GM23338 (cell line): ENCODE measurements around the gene CACNG1. TPM values are rescaled to one million over a fixed set of nuclear protein-coding genes. Genes with fewer than 3 reads are reported as not detected.

Experiments used
- ATAC-seq: fragments of 200-7000 bp; cut with Tn5 transposase; 3 replicates; pipeline ENCODE4 v1.9.1; 2020
- DNase-seq: peaks from one replicate; pipeline ENCODE4 v3.0.0-alpha.2; 2015; ENCODE audit warnings: low spot score
- H2AFZ ChIP-seq: fragments of 200-600 bp; sonication (generic); 2 replicates; pipeline ENCODE4 v1.8.0; 2016; ENCODE audit warnings: antibody characterized with exemption, mild to moderate bottlenecking, moderate library complexity
- H3F3A ChIP-seq: fragments of 200-600 bp; sonication (generic); replicated peaks from 2 replicates; pipeline ENCODE4 v1.8.0; 2017; ENCODE audit warnings: antibody characterized with exemption, mixed run types, low read depth
- H3K27ac ChIP-seq: fragments of 200-600 bp; sonication (generic); 2 replicates; pipeline ENCODE4 v1.6.1; 2016; ENCODE audit warnings: low read depth
- H3K27me3 ChIP-seq: fragments of 200-600 bp; sonication (generic); 2 replicates; pipeline ENCODE4 v1.8.0; 2016; ENCODE audit warnings: mild to moderate bottlenecking, mixed run types, moderate library complexity; ENCODE audit not compliant: insufficient read depth
- H3K36me3 ChIP-seq: fragments of 200-600 bp; sonication (generic); 2 replicates; pipeline ENCODE4 v1.8.0; 2016; ENCODE audit warnings: mild to moderate bottlenecking; ENCODE audit not compliant: insufficient read depth
- H3K4me1 ChIP-seq: fragments of 200-600 bp; sonication (generic); 2 replicates; pipeline ENCODE4 v1.8.0; 2016; ENCODE audit warnings: mild to moderate bottlenecking, moderate library complexity; ENCODE audit not compliant: insufficient read depth
- H3K4me2 ChIP-seq: fragments of 200-600 bp; sonication (generic); 2 replicates; pipeline ENCODE4 v1.7.1; 2017; ENCODE audit warnings: mixed run types
- H3K4me3 ChIP-seq: fragments of 200-600 bp; sonication (generic); 2 replicates; pipeline ENCODE4 v1.6.1; 2016; ENCODE audit warnings: mixed run types
- H3K79me2 ChIP-seq: fragments of 200-600 bp; sonication (generic); replicated peaks from 2 replicates; pipeline ENCODE4 v1.8.0; 2017; ENCODE audit warnings: mild to moderate bottlenecking; ENCODE audit not compliant: insufficient read depth
- H3K9me2 ChIP-seq: fragments of 200-600 bp; sonication (generic); 2 replicates; pipeline ENCODE4 v1.8.0; 2017; ENCODE audit not compliant: insufficient read depth
- H4K20me1 ChIP-seq: fragments of 200-600 bp; sonication (generic); replicated peaks from 2 replicates; pipeline ENCODE4 v1.8.0; 2017; ENCODE audit warnings: mild to moderate bottlenecking; ENCODE audit not compliant: insufficient read depth
- H3K27ac Mint-ChIP-seq: 2 replicates; pipeline ENCODE4 v1.8.0; 2020; ENCODE audit warnings: inconsistent platforms, mild to moderate bottlenecking, moderate library complexity, mixed read lengths
- H3K27me3 Mint-ChIP-seq: 3 replicates; pipeline ENCODE4 v1.8.0; 2022; ENCODE audit warnings: low read depth, mild to moderate bottlenecking, moderate library complexity, mixed read lengths, inconsistent platforms; ENCODE audit not compliant: insufficient read depth, poor library complexity
- H3K36me3 Mint-ChIP-seq: 3 replicates; pipeline ENCODE4 v1.8.0; 2021; ENCODE audit warnings: low read depth, mild to moderate bottlenecking, inconsistent platforms, moderate library complexity, mixed read lengths
- H3K4me1 Mint-ChIP-seq: 3 replicates; pipeline ENCODE4 v1.8.0; 2020; ENCODE audit warnings: mild to moderate bottlenecking, inconsistent platforms, mixed read lengths
- H3K4me3 Mint-ChIP-seq: 3 replicates; pipeline ENCODE4 v1.8.0; 2021; ENCODE audit warnings: moderate library complexity, mild to moderate bottlenecking, inconsistent platforms, mixed read lengths
- H3K9me3 Mint-ChIP-seq: 3 replicates; pipeline ENCODE4 v1.8.0; 2020; ENCODE audit warnings: moderate library complexity, mild to moderate bottlenecking, inconsistent platforms, mixed read lengths
- CTCF ChIP-seq, 2 experiments: fragments of 200-600 bp in 1 of 2; sonication (generic) in 1 of 2; conservative IDR thresholded peaks; 2 replicates each; pipeline versions ENCODE4 v1.5.1 to v1.6.1; 2016 to 2017; ENCODE audit warnings: antibody characterized with exemption in 2 of 2, low read depth in 2 of 2, mild to moderate bottlenecking in 2 of 2, moderate library complexity in 1 of 2
- ETS1 ChIP-seq: IDR thresholded peaks from 2 replicates; pipeline ENCODE4 v1.6.1; 2016; ENCODE audit warnings: antibody characterized with exemption
- EZH2 ChIP-seq: fragments of 200-600 bp; sonication (generic); IDR thresholded peaks from one replicate; pipeline ENCODE4 v1.8.0; 2017; ENCODE audit warnings: antibody characterized with exemption, mild to moderate bottlenecking, low read depth; ENCODE audit not compliant: unreplicated experiment
- EZH2phosphoT487 ChIP-seq: fragments of 200-600 bp; sonication (generic); IDR thresholded peaks from one replicate; pipeline ENCODE4 v1.8.1; 2018; ENCODE audit warnings: antibody characterized with exemption; ENCODE audit not compliant: unreplicated experiment
- JUNB ChIP-seq: IDR thresholded peaks from one replicate; pipeline ENCODE4 v1.6.1; 2016; ENCODE audit warnings: antibody characterized with exemption; ENCODE audit not compliant: unreplicated experiment
- NANOG ChIP-seq: IDR thresholded peaks from 2 replicates; pipeline ENCODE4 v1.6.1; 2016; ENCODE audit warnings: antibody characterized with exemption, borderline replicate concordance
- POLR2AphosphoS5 ChIP-seq: IDR thresholded peaks from 2 replicates; pipeline ENCODE4 v1.6.1; 2016; ENCODE audit warnings: antibody characterized with exemption, low read depth
- STAT1 ChIP-seq: IDR thresholded peaks from one replicate; pipeline ENCODE4 v1.6.1; 2016; ENCODE audit warnings: antibody characterized with exemption; ENCODE audit not compliant: unreplicated experiment
- ZNF114 ChIP-seq: fragments of 250-450 bp; sonication (Bioruptor Pico); IDR thresholded peaks from 2 replicates; pipeline ENCODE4 v1.5.0; 2020; ENCODE audit warnings: mild to moderate bottlenecking, moderate library complexity
- ZNF462 ChIP-seq: fragments of 250-450 bp; sonication (Bioruptor Pico); IDR thresholded peaks from 2 replicates; pipeline ENCODE4 v1.5.0; 2020; ENCODE audit warnings: mild to moderate bottlenecking, moderate library complexity
- polyA plus RNA-seq: library from polyadenylated mRNA; unstranded; fragments of >200 nt; fragmentation: Nextera tagmentation; extraction: Ambion mirVana; gene quantifications from 2 replicates; pipeline ENCODE4 v1.2.1, GENCODE V29; 2016
- total RNA-seq: library from RNA; depleted of rRNA; stranded (reverse); fragments of >200 nt; shearing (Covaris generic); gene quantifications from 2 replicates; pipeline ENCODE4 v1.2.3, GENCODE V29; 2014

CACNG1 gene
- total and polyA plus RNA-seq, 2 experiments from 2014 or later: not detected

- no peak overlapping the region for H3K4me3 ChIP-seq
- H3F3A ChIP-seq: no peaks in the 10 kb centered on the region
- Mint-ChIP-seq H3K27me3 (peaks cover 2% of the 10 kb centered on the region), H3K4me1 (no peaks in the 10 kb centered on the region), H3K4me3 (no peak overlapping the region), H3K9me3 (peaks cover 9% of the 10 kb centered on the region), H3K36me3 (no peaks in the 10 kb centered on the region), H3K27ac (no peak overlapping the region)
- H2AFZ ChIP-seq: no peak overlapping the region
- H3K4me2 ChIP-seq: no peak overlapping the region
- no peaks in the 10 kb centered on the region for H3K27me3 ChIP-seq
- TF ChIP-seq EZH2phosphoT487: no peak
- no peak for TF ChIP-seq EZH2
- no peak for TF ChIP-seq ZNF462 (CRISPR knock-in tag)
- no peak for TF ChIP-seq ZNF114 (CRISPR knock-in tag)
- no peak for TF ChIP-seq POLR2AphosphoS5
- no peak for TF ChIP-seq STAT1
- no peak for TF ChIP-seq NANOG
- no peak for TF ChIP-seq JUNB
- no peak for TF ChIP-seq CTCF (conservative IDR thresholded peaks at IDR 0.05; ENCODE audit: low read depth in 2 of 2)
- no peak for TF ChIP-seq ETS1
- H4K20me1 ChIP-seq: no peaks in the 10 kb centered on the region
- no peaks in the 10 kb centered on the region for H3K36me3 ChIP-seq
- no peaks in the 10 kb centered on the region for H3K9me2 ChIP-seq
- no peak overlapping the region for H3K27ac ChIP-seq
- no peaks in the 10 kb centered on the region for H3K4me1 ChIP-seq
- H3K79me2 ChIP-seq: no peaks in the 10 kb centered on the region
- ATAC-seq (no peak), DNase-seq (no peak)
These were observed 15.0 kb downstream of the CACNG1 start for GRCh38 chr17:67059372-67059771.
